GM06990 (cell line): ENCODE results near the gene RNF125.

ENCODE experiments used
- DNase-seq: peaks from one replicate; pipeline ENCODE4 v3.0.0-alpha.2; 2011; ENCODE audit not compliant: insufficient read length; ENCODE audit errors: extremely low read depth
- H3K27me3 ChIP-seq: replicated peaks from 2 replicates; pipeline ENCODE4 v1.6.0; 2011; ENCODE audit warnings: low read length; ENCODE audit not compliant: control insufficient read depth, insufficient read depth
- H3K36me3 ChIP-seq: 2 replicates; pipeline ENCODE4 v1.5.1; 2011; ENCODE audit warnings: low read length; ENCODE audit not compliant: control insufficient read depth, insufficient read depth
- H3K4me3 ChIP-seq: replicated peaks from 2 replicates; pipeline ENCODE4 v1.5.1; 2011; ENCODE audit warnings: low read depth, mild to moderate bottlenecking, control low read depth, low read length
- CTCF ChIP-seq: IDR thresholded peaks from 2 replicates; pipeline ENCODE4 v1.5.1; 2011; ENCODE audit warnings: low read length, control low read depth, mild to moderate bottlenecking, inconsistent platforms; ENCODE audit not compliant: insufficient read depth, poor library complexity, severe bottlenecking

The RNF125 gene

GRCh38 chr18:32018331-32019250 is at the start of gene RNF125:
RNF125 (plus strand) TSS chr18:32018825; CDS start chr18:32018864, 39 bp downstream.
- peak; percentile 7 for TF ChIP-seq CTCF
- DNase-seq = peak; percentile 94
- Histone ChIP-seq H3K27me3 (no peaks in the 10 kb centered on the region), H3K4me3 (peak within 1 kb of the TSS; percentile 73), H3K36me3 (no peaks in the 10 kb centered on the region)

GRCh38 chr18:31970617-31971016 is 48.0 kb upstream of the RNF125 start:
- TF ChIP-seq CTCF = no peak

GRCh38 chr18:31973929-31974546 is 44.6 kb upstream of the RNF125 start:
- no peaks in the 10 kb centered on the region for H3K36me3 ChIP-seq
- H3K27me3 ChIP-seq = no peaks in the 10 kb centered on the region
- no peak for DNase-seq
- H3K4me3 ChIP-seq = no peak overlapping the region
- TF ChIP-seq CTCF = no peak

More at GRCh38 chr18:31970617-31971016, 48.0 kb upstream of the RNF125 start:
- H3K36me3 ChIP-seq = no peaks in the 10 kb centered on the region
- DNase-seq = no peak
- no peak overlapping the region for H3K4me3 ChIP-seq
- no peaks in the 10 kb centered on the region for H3K27me3 ChIP-seq

GRCh38 chr18:31976242-31976641 is 42.4 kb upstream of the RNF125 start:
- H3K4me3 ChIP-seq = no peak overlapping the region
- no peak for DNase-seq
- no peaks in the 10 kb centered on the region for H3K27me3 ChIP-seq
- no peak for TF ChIP-seq CTCF
- H3K36me3 ChIP-seq = no peaks in the 10 kb centered on the region

- H3K27me3 ChIP-seq = no peaks in the 10 kb centered on the region
- DNase-seq = no peak
- H3K36me3 ChIP-seq = no peaks in the 10 kb centered on the region
- peak; percentile 47 for TF ChIP-seq CTCF
- no peak overlapping the region for H3K4me3 ChIP-seq
Observed at GRCh38 chr18:31977270-31977872, 41.3 kb upstream of the RNF125 start.
